MM.1S (cell line): ENCODE measurements around the gene ZFYVE28.

Experiments
- EZH2 ChIP-seq: fragments of 300-600 bp; sonication (generic); optimal IDR thresholded peaks from 2 replicates; pipeline ENCODE3; 2017; ENCODE audit warnings: low read depth, mild to moderate bottlenecking, antibody characterized with exemption, low read length, mixed read lengths
- EZH2phosphoT487 ChIP-seq: fragments of 300-600 bp; sonication (generic); IDR thresholded peaks from 2 replicates; pipeline ENCODE4 v1.6.1; 2018; ENCODE audit warnings: antibody characterized with exemption, low read length
- TF ChIP-seq, protein P1 (sequence below): fragments of 300-600 bp; sonication (generic); IDR thresholded peaks from 2 replicates; pipeline ENCODE4 v1.5.1; 2016; ENCODE audit warnings: antibody characterized with exemption, low read length, mixed read lengths

DNA sequence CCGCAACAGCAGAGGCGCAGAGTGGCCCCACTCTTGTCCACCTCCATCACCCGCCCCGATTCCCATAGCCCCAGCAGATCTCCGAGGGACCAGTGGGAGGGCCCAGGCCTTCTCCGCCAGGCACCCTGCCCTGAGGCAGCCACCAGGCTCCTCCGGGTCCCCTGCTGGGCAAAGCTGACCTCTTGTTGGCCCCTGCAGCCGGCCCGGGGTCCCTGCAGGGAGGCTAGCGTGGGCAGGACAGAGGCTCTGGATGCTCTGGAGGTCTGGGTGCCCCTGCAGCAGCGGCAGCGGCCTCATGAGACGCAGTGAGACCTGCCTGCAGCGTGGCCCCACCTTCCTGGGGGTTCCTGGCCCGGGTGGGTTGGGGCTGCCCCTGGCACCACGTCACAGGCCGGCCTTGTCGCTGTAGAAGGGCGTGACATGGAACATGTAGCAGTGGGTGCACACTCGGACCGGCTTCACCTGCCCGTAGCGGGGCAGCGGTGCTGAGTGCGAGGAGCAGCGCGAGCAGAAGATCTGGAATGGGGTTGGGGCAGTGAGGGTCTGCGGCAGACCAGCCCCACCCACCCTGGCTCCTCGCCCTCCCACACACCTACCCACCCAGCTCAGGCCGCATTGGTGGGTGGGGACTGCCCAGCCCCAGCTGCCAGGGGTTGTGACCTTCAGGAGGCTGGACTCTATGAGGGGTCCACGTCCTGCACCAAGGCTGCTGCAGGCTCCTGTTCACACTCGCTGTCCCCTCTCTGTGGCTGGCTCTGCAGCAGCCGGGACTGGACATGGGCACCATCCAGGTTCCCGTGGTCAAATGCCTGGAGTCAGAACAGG is 147.9 kb downstream of the ZFYVE28 start:
- TF ChIP-seq, protein P1, sequence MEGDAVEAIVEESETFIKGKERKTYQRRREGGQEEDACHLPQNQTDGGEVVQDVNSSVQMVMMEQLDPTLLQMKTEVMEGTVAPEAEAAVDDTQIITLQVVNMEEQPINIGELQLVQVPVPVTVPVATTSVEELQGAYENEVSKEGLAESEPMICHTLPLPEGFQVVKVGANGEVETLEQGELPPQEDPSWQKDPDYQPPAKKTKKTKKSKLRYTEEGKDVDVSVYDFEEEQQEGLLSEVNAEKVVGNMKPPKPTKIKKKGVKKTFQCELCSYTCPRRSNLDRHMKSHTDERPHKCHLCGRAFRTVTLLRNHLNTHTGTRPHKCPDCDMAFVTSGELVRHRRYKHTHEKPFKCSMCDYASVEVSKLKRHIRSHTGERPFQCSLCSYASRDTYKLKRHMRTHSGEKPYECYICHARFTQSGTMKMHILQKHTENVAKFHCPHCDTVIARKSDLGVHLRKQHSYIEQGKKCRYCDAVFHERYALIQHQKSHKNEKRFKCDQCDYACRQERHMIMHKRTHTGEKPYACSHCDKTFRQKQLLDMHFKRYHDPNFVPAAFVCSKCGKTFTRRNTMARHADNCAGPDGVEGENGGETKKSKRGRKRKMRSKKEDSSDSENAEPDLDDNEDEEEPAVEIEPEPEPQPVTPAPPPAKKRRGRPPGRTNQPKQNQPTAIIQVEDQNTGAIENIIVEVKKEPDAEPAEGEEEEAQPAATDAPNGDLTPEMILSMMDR = no peak
- TF ChIP-seq EZH2phosphoT487 = no peak
- no peak for TF ChIP-seq EZH2
